ENCODE data around the gene SMAD6. TPM values are rescaled to one million over a fixed set of nuclear protein-coding genes. Genes with fewer than 3 reads are reported as not detected.

The SMAD6 gene
- total and polyA plus RNA-seq, 9 of the 15 experiments (the other 6 are each of a cell fraction or from before 2014, with no cell fraction given) = 0.10 to 15.5 (median 3.7) TPM

DNA sequence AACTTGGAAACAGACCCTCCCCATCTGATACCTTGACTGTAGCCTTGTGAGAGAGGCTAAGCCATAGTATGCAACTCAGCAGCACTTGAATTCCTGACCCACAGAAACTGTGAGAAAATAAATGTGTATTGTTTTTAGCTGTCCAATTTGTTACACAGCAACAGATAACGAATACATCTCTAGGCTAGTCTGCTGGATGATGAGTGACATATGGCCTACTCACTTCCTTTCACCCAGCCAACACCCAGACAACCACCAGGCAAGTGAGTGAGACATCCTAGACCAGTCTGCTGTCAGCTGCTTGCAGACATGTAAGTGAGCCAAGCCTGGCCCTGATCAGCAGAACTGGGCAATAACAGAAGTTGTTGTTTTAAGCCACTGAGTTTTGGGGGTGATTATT, 19.2 kb upstream of the SMAD6 start:
- TF ChIP-seq U2AF1 (optimal IDR thresholded peaks at IDR 0.05; ENCODE audit: low read depth, low read length) = no peak
- TF ChIP-seq TRIM28 (IDR thresholded peaks at IDR 0.05) = no peak
- peak in 1 of 2 experiments; percentile 29; a peak in 1 of 4 replicates for TF ChIP-seq KDM1A (IDR thresholded peaks at IDR 0.05)
- TF ChIP-seq MEIS2 (IDR thresholded peaks at IDR 0.05; ENCODE audit: partially characterized antibody) = peak; percentile 3
- TF ChIP-seq YY1 (IDR thresholded peaks at IDR 0.05; ENCODE audit: borderline replicate concordance in 1 of 3, control insufficient read depth in 1 of 3, extremely low read depth in 1 of 3, insufficient read depth in 3 of 3, insufficient read length in 1 of 3, insufficient replicate concordance in 2 of 3, low read depth in 1 of 3, low read length in 2 of 3) = no peak
- no peak for TF ChIP-seq SRF (CRISPR knock-in tag; IDR thresholded peaks at IDR 0.05)
- no peak for TF ChIP-seq HMGN3 (IDR thresholded peaks at IDR 0.05; ENCODE audit: borderline replicate concordance, extremely low read depth, insufficient read length, low read depth, low read length)
- TF ChIP-seq, protein P1, sequence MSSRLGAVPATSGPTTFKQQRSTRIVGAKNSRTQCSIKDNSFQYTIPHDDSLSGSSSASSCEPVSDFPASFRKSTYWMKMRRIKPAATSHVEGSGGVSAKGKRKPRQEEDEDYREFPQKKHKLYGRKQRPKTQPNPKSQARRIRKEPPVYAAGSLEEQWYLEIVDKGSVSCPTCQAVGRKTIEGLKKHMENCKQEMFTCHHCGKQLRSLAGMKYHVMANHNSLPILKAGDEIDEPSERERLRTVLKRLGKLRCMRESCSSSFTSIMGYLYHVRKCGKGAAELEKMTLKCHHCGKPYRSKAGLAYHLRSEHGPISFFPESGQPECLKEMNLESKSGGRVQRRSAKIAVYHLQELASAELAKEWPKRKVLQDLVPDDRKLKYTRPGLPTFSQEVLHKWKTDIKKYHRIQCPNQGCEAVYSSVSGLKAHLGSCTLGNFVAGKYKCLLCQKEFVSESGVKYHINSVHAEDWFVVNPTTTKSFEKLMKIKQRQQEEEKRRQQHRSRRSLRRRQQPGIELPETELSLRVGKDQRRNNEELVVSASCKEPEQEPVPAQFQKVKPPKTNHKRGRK (tag; IDR thresholded peaks at IDR 0.05) = no peak
- no peak for TF ChIP-seq BRCA1 (IDR thresholded peaks at IDR 0.05)
- no peak for TF ChIP-seq BRCA1 (CRISPR knock-in tag; IDR thresholded peaks at IDR 0.05)
- TF ChIP-seq POLR2A (conservative IDR thresholded peaks at IDR 0.05) = no peak
- no peak for TF ChIP-seq RFX5 (IDR thresholded peaks at IDR 0.05; ENCODE audit: low read depth, low read length)
- TF ChIP-seq DACH1 (IDR thresholded peaks at IDR 0.05; ENCODE audit: partially characterized antibody) = no peak
- TF ChIP-seq LCOR (CRISPR knock-in tag; IDR thresholded peaks at IDR 0.05) = no peak
- no peak for TF ChIP-seq TCF7L2 (IDR thresholded peaks at IDR 0.05; ENCODE audit: low read depth, low read length)
- DNase-seq (ENCODE audit: extremely low read depth in 1 of 4, low spot score in 3 of 4) (no peak), ATAC-seq (no peak), FAIRE-seq (no peak)
- no TSS peak for BruUV-seq (replicated peaks)
- ChIA-PET POLR2A (interaction anchor here (0.9 to 1.3 kb wide), 2 partner anchors 10 to 28 kb away, joined by 3 to 4 read pairs; no protein-coding TSS in a partner anchor), CTCF (ENCODE audit: low intra/inter-chr PET ratio) (no interaction called here)
- Histone ChIP-seq H3K4me1 (replicated peaks in 1 of 2; ENCODE audit: control insufficient read depth in 2 of 2, insufficient read depth in 2 of 2, low read length in 2 of 2) (peaks cover 27 to 32% of the 10 kb centered on the region in 2 experiments), H3K79me2 (ENCODE audit: control insufficient read depth, insufficient read depth, low read length) (peaks cover 31% of the 10 kb centered on the region), H3K4me2 (ENCODE audit: insufficient read depth, low read length) (no peak overlapping the region), H3K27ac (ENCODE audit: extremely low read depth, low read depth, low read length) (no peak overlapping the region), H3K9me1 (ENCODE audit: control insufficient read depth, insufficient read depth, low read length) (no peaks in the 10 kb centered on the region), H3K9me3 (replicated peaks; ENCODE audit: control insufficient read depth, insufficient read depth, low read depth, low read length) (peaks cover 11% of the 10 kb centered on the region; the same call in 1 of the 2 replicates), H4K20me1 (replicated peaks; ENCODE audit: control insufficient read depth, insufficient read depth, low read length) (no peaks in the 10 kb centered on the region), H3K36me3 (ENCODE audit: control insufficient read depth, insufficient read depth, low read length) (peaks cover 84% of the 10 kb centered on the region), H3K4me3 (no peak overlapping the region), H3K27me3 (ENCODE audit: control insufficient read depth in 2 of 2, insufficient read depth in 2 of 2, low read length in 2 of 2) (no peaks in the 10 kb centered on the region), H2AFZ (ENCODE audit: low read depth, low read length) (no peak overlapping the region), H3K9ac (ENCODE audit: insufficient read depth in 1 of 2, low read depth in 2 of 2, low read length in 2 of 2) (no peak overlapping the region)
- WGBS (ENCODE audit: insufficient coverage, low coverage, missing lambda C conversion rate) = 100% methylated on average over 1 of the region's 1 CpG
- intact Hi-C loops (cut with micrococcal nuclease) (loop anchor here (5.0 kb wide), 1 partner anchor 61 kb away; no protein-coding TSS in a partner anchor), in situ Hi-C loops (cut with MboI) (no loop called here)

All from K562 (cell line).